Kidney (tissue), 14 donors: ENCODE measurements around the gene PLAAT2. TPM values are rescaled to one million over a fixed set of nuclear protein-coding genes. Genes with fewer than 3 reads are reported as not detected.
"Not testable (repeated sequence)": the region's sequence is repeated elsewhere in the genome, so short reads cannot be mapped to it uniquely, and the experiment has no call there.

Experiments
- DNase-seq, 5 donors: peaks; one replicate each; pipeline ENCODE4 v3.0.0-alpha.2; 2013 to 2020
- FAIRE-seq: peaks from 2 replicates; lab custom pipeline; 2012; peaks lifted over from hg19 to GRCh38; lab: Jason Lieb, UNC
- H3K27ac ChIP-seq, 2 donors: one replicate each; pipeline ENCODE4 v1.7.0; 2013; ENCODE audit warnings: low read depth in 2 of 2, low read length in 2 of 2, inconsistent platforms in 1 of 2
- H3K27me3 ChIP-seq: one replicate; pipeline ENCODE4 v1.7.1; 2013; ENCODE audit warnings: low read length, inconsistent platforms; ENCODE audit not compliant: control insufficient read depth, insufficient read depth
- H3K36me3 ChIP-seq, 3 donors: one replicate each; pipeline versions ENCODE4 v1.7.0 to v1.7.1; 2013; ENCODE audit warnings: low read length in 3 of 3, control low read depth in 1 of 3, inconsistent platforms in 1 of 3; ENCODE audit not compliant: insufficient read depth in 3 of 3, control insufficient read depth in 2 of 3
- H3K4me1 ChIP-seq, 3 donors: one replicate each; pipeline versions ENCODE4 v1.7.0 to v1.7.1; 2013; ENCODE audit warnings: low read length in 3 of 3, inconsistent platforms in 1 of 3, low read depth in 1 of 3; ENCODE audit not compliant: control insufficient read depth in 2 of 3, insufficient read depth in 2 of 3
- H3K4me3 ChIP-seq, 3 donors: one replicate each; pipeline versions ENCODE4 v1.7.0 to v1.8.1; 2013; ENCODE audit warnings: low read length in 3 of 3, control low read depth in 1 of 3, inconsistent platforms in 1 of 3
- H3K9ac ChIP-seq, 3 donors: one replicate each; pipeline versions ENCODE4 v1.7.0 to v1.7.1; 2013; ENCODE audit warnings: low read length in 3 of 3, control low read depth in 1 of 3, inconsistent platforms in 1 of 3
- H3K9me3 ChIP-seq, 3 donors: one replicate each; pipeline versions ENCODE4 v1.7.0 to v1.7.1; 2013; ENCODE audit warnings: low read length in 3 of 3, control low read depth in 1 of 3, inconsistent platforms in 1 of 3; ENCODE audit not compliant: control insufficient read depth in 2 of 3, insufficient read depth in 1 of 3
- intact Hi-C: fragments of 100-400 bp; cut with DNase I; formaldehyde crosslinking; loops from one replicate; pipeline ENCODE4 v1.11.1; 2022
- polyA plus RNA-seq: library from polyadenylated mRNA; stranded (reverse); fragments of 350-450 nt; fragmentation: Illumina TruSeq; extraction: RNeasy Lipid Tissue Mini Kit (QIAGEN cat#74804); gene quantifications from one replicate; pipeline ENCODE4 v1.2.3, GENCODE V29; 2014; ENCODE audit warnings: low read depth, low replicate concordance; ENCODE audit not compliant: insufficient read depth
- total RNA-seq: library from RNA; stranded (reverse); fragmentation: NEBNext Ultra II Directional; extraction: Animal tissue kit (Norgen Biotek cat#: 25700); gene quantifications from one replicate; pipeline ENCODE4 v1.2.1, GENCODE V29; 2021
- TF ChIP-seq, protein P1 (sequence below): IDR thresholded peaks from 3 replicates; pipeline ENCODE4 v1.5.1; 2012; ENCODE audit warnings: mild to moderate bottlenecking, moderate library complexity, borderline replicate concordance; ENCODE audit not compliant: insufficient read depth; ENCODE audit errors: extremely low read depth
- donor health status: control.
- donor health status: control.
- donor health status: control.
- donor health status: control.
- donor health status: control.
- donor health status: DM: yes; HTN: yes; CAD: no.
- donor health status: Normal renal cell carcinoma (clear cell type).

PLAAT2 gene
- total and polyA plus RNA-seq, 2 donors from 2014 or later, result 1.3 to 49.5 TPM

DNA sequence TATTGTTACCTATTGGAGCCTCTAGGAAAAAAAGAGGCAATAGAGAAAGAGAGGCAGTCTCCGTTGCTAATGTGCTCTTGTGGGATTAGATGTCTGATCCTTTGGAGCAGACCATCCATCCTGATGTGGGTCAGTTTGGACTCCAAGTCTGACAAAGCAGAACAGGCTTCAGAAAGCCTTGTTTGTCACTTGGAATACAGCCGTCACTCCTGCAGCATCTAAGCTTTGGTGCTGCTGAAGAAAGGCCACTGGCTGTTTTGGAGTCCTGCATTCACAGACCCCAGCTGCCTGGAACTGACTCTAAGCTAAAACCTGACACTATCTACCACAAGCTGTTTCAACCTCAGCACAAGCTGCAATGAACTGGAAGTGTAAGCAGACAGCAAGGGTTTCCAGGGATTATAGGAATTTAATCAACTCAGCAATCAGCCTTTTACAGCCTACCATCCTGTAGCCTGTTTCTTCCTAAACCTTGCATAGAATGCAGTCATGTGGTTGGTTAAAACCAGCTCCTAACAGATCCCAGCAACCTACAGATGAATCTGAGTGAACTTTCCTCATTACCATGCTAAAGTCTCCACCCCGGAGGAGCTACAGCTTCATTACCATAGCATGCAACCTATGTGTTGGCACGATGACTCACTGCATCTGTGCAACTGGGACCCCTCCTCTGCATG, 30.2 kb downstream of the PLAAT2 start:
- Histone ChIP-seq H3K4me3 (no peak overlapping the region), H3K27me3 (no peaks in the 10 kb centered on the region), H3K4me1 (peaks cover 0 to 33% (median 31%) of the 10 kb centered on the region in 3 donors), H3K27ac (peak overlapping the region in 1 of 2 donors; percentile 34), H3K9me3 (no peaks in the 10 kb centered on the region), H3K36me3 (no peaks in the 10 kb centered on the region), H3K9ac (no peak overlapping the region)
- DNase-seq (no peak), FAIRE-seq (no peak)
- intact Hi-C loops, result no loop called here
- TF ChIP-seq, protein P1, sequence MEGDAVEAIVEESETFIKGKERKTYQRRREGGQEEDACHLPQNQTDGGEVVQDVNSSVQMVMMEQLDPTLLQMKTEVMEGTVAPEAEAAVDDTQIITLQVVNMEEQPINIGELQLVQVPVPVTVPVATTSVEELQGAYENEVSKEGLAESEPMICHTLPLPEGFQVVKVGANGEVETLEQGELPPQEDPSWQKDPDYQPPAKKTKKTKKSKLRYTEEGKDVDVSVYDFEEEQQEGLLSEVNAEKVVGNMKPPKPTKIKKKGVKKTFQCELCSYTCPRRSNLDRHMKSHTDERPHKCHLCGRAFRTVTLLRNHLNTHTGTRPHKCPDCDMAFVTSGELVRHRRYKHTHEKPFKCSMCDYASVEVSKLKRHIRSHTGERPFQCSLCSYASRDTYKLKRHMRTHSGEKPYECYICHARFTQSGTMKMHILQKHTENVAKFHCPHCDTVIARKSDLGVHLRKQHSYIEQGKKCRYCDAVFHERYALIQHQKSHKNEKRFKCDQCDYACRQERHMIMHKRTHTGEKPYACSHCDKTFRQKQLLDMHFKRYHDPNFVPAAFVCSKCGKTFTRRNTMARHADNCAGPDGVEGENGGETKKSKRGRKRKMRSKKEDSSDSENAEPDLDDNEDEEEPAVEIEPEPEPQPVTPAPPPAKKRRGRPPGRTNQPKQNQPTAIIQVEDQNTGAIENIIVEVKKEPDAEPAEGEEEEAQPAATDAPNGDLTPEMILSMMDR, result no peak

DNA sequence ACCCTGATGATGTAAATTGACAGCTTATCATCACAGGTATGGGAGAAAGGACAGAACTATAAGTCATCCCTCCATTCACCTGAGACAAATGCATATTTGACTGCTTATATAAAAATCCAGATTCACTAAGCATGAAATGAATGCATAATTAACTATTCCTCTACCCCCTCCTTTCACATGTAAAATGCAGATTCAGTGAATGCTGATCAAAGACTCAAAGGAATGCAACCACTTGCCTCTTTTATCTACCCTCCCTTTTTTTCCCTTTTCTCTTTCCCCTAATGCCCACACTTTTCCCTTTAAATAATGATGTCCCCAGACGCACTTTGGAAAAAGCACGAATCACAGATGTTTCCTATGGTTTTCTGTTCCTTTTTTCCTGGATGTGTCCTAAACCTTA, 31.1 kb downstream of the PLAAT2 start:
- H3K9ac ChIP-seq, result no peak overlapping the region
- H3K27me3 ChIP-seq, result no peaks in the 10 kb centered on the region
- intact Hi-C loops, result no loop called here
- DNase-seq, result no peak
- no peak for FAIRE-seq
- H3K27ac ChIP-seq, result no peak overlapping the region
- TF ChIP-seq, protein P1, result no peak
- H3K9me3 ChIP-seq, result no peaks in the 10 kb centered on the region
- peak overlapping the region in 1 of 3 donors; percentile 10 for H3K4me3 ChIP-seq
- peaks cover 0 to 27% (median 25%) of the 10 kb centered on the region in 3 donors for H3K4me1 ChIP-seq
- no peaks in the 10 kb centered on the region for H3K36me3 ChIP-seq

DNA sequence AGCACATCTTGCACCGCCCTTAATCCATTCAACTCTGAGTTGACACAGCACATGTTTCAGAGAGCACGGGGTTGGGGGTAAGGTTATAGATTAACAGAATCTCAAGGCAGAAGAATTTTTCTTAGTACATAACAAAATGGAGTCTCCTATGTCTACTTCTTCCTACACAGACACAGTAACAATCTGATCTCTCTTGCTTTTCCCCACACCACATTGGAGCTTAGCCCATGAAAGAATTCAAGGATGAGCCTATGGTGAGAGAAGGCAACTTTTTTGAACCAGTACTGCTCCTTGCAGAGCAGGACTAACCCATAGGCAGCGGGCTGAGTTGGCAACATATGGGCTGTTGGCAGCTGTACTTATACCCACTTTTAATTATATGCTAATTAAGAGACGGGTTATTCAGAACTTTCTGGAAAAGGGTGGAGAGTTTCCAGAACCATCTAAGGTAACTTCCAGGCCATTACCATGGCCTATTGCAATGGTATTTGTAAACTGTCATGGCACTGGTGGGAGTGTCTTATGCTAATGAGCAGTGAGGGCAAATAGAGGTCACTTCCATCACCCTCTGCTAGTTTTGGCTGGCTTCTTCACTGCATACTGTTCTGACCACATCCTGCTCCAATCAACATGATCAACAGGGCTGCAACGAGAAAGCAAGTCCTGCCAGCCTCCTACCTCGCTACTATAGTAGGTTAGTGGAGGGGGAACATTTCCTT, 31.9 kb downstream of the PLAAT2 start:
- H3K9me3 ChIP-seq, intact Hi-C loops, H3K36me3 ChIP-seq, FAIRE-seq, H3K4me3 ChIP-seq, H3K9ac ChIP-seq, H3K27me3 ChIP-seq: not testable (repeated sequence)
- Histone ChIP-seq H3K4me1 (peaks cover 0 to 25% (median 25%) of the 10 kb centered on the region in 3 donors), H3K27ac (peak overlapping the region; percentile 51 to 79)
- DNase-seq, result peak in 2 of 5 donors; percentile 46 to 66

DNA sequence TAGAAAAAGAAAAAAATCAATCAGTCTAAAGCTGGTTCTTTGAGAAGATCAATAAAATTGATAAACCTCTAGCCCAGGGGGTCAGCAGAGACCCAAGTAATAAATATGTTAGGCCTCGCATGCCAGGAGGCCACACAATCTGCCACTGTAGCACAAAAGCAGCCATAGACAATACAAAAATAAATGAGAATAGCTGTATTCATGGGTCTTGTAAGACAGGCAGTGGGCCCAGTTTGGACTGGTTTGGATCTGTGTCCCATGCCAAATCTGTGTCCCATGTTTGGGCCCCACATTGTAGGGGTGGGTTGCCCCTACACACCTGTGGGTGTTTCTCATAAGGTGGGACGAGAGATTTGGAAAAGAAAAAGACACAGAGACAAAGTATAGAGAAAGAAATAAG, 33.2 kb downstream of the PLAAT2 start:
- DNase-seq, result no peak
- H3K27ac ChIP-seq, result no peak overlapping the region
- H3K9me3 ChIP-seq, result no peaks in the 10 kb centered on the region
- intact Hi-C loops, result no loop called here
- H3K27me3 ChIP-seq, result no peaks in the 10 kb centered on the region
- no peak overlapping the region for H3K4me3 ChIP-seq
- TF ChIP-seq, protein P1, result no peak
- no peaks in the 10 kb centered on the region for H3K36me3 ChIP-seq
- H3K4me1 ChIP-seq, result peaks cover 0 to 20% (median 19%) of the 10 kb centered on the region in 3 donors
- FAIRE-seq, result no peak
- no peak overlapping the region for H3K9ac ChIP-seq

DNA sequence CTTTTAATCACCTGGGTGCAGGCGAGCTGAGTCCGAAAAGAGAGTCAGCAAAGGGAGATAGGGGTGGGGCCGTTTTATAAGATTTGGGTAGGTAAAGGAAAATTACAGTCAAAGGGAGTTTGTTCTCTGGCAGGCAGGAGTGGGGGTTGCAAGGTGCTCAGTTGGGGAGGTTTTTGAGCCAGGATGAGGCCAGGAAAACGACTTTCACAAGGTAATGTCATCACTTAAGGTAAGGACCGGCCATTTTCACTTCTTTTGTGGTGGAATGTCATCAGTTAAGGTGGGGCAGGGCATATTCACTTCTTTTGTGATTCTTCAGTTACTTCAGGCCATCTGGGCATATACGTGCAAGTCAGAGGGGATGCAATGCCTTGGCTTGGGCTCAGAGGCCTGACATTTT, 33.8 kb downstream of the PLAAT2 start:
- not testable (repeated sequence) for FAIRE-seq

More for the DNA sequence above, 33.8 kb downstream of the PLAAT2 start:
- H3K27ac ChIP-seq, result peak overlapping the region in 1 of 2 donors; percentile 28
- H3K36me3 ChIP-seq, H3K4me3 ChIP-seq, H3K27me3 ChIP-seq, intact Hi-C loops, H3K9me3 ChIP-seq, DNase-seq, H3K9ac ChIP-seq: not testable (repeated sequence)
- peaks cover 0 to 20% (median 19%) of the 10 kb centered on the region in 3 donors for H3K4me1 ChIP-seq
